Right cardiac atrium (tissue), 5 donors: ENCODE results near the gene SGO2. TPM values are rescaled to one million over a fixed set of nuclear protein-coding genes. Genes with fewer than 3 reads are reported as not detected.
"Not testable (repeated sequence)": the region's sequence is repeated elsewhere in the genome, so short reads cannot be mapped to it uniquely, and the experiment has no call there.

Source experiments
- ATAC-seq, 2 donors: fragments of 200-7000 bp; cut with Tn5 transposase; one replicate each; pipeline versions ENCODE4 v1.8.0 to v1.9.1; 2020; ENCODE audit warnings: moderate library complexity in 2 of 2, mild to moderate bottlenecking in 1 of 2
- DNase-seq, 3 donors: peaks; one replicate each; pipeline ENCODE4 v3.0.0-alpha.2; 2020
- H3K27ac ChIP-seq: one replicate; pipeline ENCODE4 v1.5.1; 2013; ENCODE audit warnings: mild to moderate bottlenecking, low read length, control low read depth, moderate library complexity
- H3K27me3 ChIP-seq: one replicate; pipeline ENCODE4 v1.6.1; 2013; ENCODE audit not compliant: control insufficient read depth, insufficient read depth
- H3K4me1 ChIP-seq: one replicate; pipeline ENCODE4 v1.6.1; 2013; ENCODE audit warnings: low read length; ENCODE audit not compliant: control insufficient read depth, insufficient read depth
- H3K4me3 ChIP-seq: one replicate; pipeline ENCODE4 v1.5.1; 2013; ENCODE audit warnings: low read length, control low read depth
- H3K9me3 ChIP-seq: one replicate; pipeline ENCODE4 v1.6.1; 2013; ENCODE audit warnings: low read length; ENCODE audit not compliant: control insufficient read depth
- WGBS: extraction: QIAGEN DNeasy Blood & Tissue Kit; methylation state at CpG from one replicate; pipeline ENCODE4 v1.1.7; 2013; 5-methylcytosine and 5-hydroxymethylcytosine counted together
- intact Hi-C, 4 donors: fragments of 100-400 bp; cut with DNase I; formaldehyde crosslinking; loops; one replicate each; pipeline versions ENCODE4 v1.11.0 to v1.14.0; 2022 to 2023
- polyA plus RNA-seq: library from polyadenylated mRNA; stranded (reverse); fragments of 200-250 nt; gene quantifications from one replicate; pipeline ENCODE4 v1.2.3, GENCODE V29; 2013
- total RNA-seq, 4 donors: library from RNA; stranded (reverse); fragmentation: NEBNext Ultra II Directional; extraction: Animal tissue kit (Norgen Biotek cat#: 25700); gene quantifications; one replicate each; pipeline ENCODE4 v1.2.1, GENCODE V29; 2021
- donor health status: healthy with polysubstance abuse.
- donor health status: DM: no; HTN: yes; CAD: no.
- donor health status: DM: no; HTN: no; CAD: no.
- donor health status: DM: no; HTN: yes; CAD: no; lungs with severe emphysema.
- donor health status: DM: yes; HTN: yes; CAD: no.

Gene SGO2
- total and polyA plus RNA-seq, 5 donors, result 0.81 to 2.6 (median 1.2) TPM

- H3K27me3 ChIP-seq, result no peaks in the 10 kb centered on the region
- no peaks in the 10 kb centered on the region for H3K4me1 ChIP-seq
- H3K27ac ChIP-seq, result no peak overlapping the region
- H3K9me3 ChIP-seq, result no peaks in the 10 kb centered on the region
- no peak overlapping the region for H3K4me3 ChIP-seq
- WGBS, result 67% methylated on average over 2 of the region's 2 CpGs
- DNase-seq (no peak), ATAC-seq (no peak)
- intact Hi-C loops, result no loop called here
Measured at GRCh38 chr2:200523604-200524003, 2.4 kb upstream of the SGO2 start.

DNA sequence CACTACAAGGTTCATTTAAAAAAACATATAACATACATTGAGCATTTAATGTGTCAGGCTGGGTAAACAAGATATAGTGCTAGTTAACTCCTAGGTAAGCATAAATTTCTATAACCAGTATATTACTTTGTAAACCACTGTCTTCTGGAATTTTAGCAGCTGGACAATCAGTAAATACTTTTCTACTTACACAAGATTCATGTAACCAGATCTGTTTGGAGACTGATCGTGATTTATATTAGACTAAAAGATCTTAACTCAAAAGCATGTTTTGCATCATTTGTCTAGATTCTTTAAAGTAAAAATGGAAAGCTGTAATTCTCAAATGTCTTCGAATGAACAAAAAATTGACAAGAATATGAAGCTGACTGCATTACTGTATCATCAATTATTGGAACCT is 941 bp upstream of the SGO2 start:
- ATAC-seq (no peak), DNase-seq (no peak)
- Histone ChIP-seq H3K4me1 (no peaks in the 10 kb centered on the region), H3K4me3 (peak overlapping the region; percentile 70), H3K27me3 (no peaks in the 10 kb centered on the region), H3K27ac (no peak overlapping the region), H3K9me3 (no peaks in the 10 kb centered on the region)
- intact Hi-C loops, result no loop called here
- WGBS, result 81% methylated on average over 2 of the region's 2 CpGs

DNA sequence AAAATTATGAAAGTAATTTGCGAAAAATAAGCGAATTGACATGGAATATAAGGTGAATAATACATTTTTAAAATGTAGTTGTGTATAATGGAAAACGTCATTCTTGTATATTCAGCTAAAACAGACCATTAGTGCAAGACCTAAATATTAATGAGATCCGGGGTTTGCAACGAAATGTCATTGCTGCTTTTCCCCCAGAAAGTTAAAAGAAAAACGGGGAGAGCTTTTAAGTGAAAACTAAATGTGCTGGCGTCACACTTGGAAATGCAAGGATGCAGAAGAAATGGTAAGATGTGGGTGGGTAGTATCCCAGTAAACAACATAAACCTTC is 491 bp upstream of the SGO2 start:
- Histone ChIP-seq H3K4me3 (peak overlapping the region; percentile 70), H3K9me3 (no peaks in the 10 kb centered on the region), H3K4me1 (no peaks in the 10 kb centered on the region), H3K27ac (no peak overlapping the region), H3K27me3 (no peaks in the 10 kb centered on the region)
- DNase-seq (no peak), ATAC-seq (no peak)
- intact Hi-C loops, result no loop called here
- WGBS, result 25% methylated on average over 7 of the region's 7 CpGs

GRCh38 chr2:200528228-200528627 is 2.2 kb downstream of the SGO2 start:
- DNase-seq, result no peak
- Histone ChIP-seq H3K27me3 (no peaks in the 10 kb centered on the region), H3K4me1 (no peaks in the 10 kb centered on the region), H3K9me3 (no peaks in the 10 kb centered on the region), H3K4me3 (no peak overlapping the region), H3K27ac (no peak overlapping the region)
- ATAC-seq, result no peak
- intact Hi-C loops, result no loop called here
- 92% methylated on average over 3 of the region's 3 CpGs for WGBS

DNA sequence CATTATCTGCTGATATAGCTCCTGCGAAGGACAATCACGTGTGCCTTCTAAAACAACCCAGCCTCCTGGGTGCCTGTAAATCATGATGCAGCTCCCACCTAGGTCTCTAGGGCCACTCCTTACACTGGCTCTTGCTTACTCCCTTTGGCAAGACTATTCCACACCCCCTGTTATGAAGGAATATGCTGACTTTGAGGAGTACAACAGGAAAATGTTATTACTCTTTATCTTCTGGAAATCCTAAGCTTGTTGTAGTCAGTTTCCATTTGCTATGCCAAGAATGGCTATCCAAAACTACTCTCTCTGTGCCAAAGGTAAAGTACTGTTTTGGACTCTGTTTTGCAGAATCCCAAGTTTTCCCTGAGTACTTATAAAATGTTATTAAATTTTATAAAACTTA is 7.7 kb downstream of the SGO2 start:
- no peak for DNase-seq
- Histone ChIP-seq H3K27ac (no peak overlapping the region), H3K4me3 (no peak overlapping the region), H3K27me3 (no peaks in the 10 kb centered on the region), H3K4me1 (no peaks in the 10 kb centered on the region), H3K9me3 (no peaks in the 10 kb centered on the region)
- WGBS, result 59% methylated on average over 2 of the region's 2 CpGs
- peak; percentile 37 to 56 for ATAC-seq
- intact Hi-C loops, result no loop called here

DNA sequence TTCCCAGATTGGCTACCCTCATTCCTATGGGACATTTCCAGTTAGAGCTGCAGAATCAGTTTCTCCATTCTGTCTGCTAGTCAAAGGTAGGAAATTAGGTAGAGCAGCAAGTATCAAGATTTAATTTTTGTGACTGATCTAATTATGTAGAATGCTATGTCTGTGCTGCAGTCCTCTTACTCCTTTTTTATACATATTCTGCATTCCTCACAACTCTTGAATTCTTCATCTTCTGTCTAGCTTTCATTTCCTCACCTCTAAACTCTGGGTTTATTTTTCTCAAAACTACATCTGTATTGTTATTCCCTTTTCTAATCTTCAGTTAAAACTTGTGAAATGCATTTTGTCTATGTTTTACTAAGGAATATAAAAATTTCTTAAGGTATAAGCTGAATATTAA is 8.6 kb downstream of the SGO2 start:
- H3K4me3 ChIP-seq, result no peak overlapping the region
- intact Hi-C loops, result no loop called here

DNA sequence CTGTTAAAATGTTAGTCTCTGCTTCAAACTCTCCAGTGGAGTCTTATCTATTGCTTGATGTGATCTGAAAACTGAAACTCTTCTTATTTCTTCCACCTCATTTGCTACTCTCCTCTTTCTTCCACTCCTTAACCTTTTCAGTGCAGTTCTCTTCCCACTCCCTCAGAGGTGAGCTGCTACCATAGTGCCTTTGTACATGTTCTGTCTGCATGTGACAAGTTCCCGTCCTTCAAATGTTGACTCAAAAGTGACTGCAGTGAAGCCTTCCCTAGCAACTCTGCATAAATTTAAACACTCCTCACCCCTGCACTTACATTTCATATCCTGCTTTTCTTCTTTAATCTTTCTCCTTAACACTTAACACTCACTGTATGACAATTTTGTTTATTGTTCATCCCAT is 12.1 kb downstream of the SGO2 start:
- ATAC-seq (no peak), DNase-seq (no peak)
- Histone ChIP-seq H3K4me1 (no peaks in the 10 kb centered on the region), H3K4me3 (no peak overlapping the region), H3K27me3 (no peaks in the 10 kb centered on the region), H3K9me3 (no peaks in the 10 kb centered on the region), H3K27ac (no peak overlapping the region)
- 97% methylated on average over 1 of the region's 1 CpG for WGBS
- intact Hi-C loops, result no loop called here

More for the DNA sequence above, 8.6 kb downstream of the SGO2 start:
- Histone ChIP-seq H3K27me3 (no peaks in the 10 kb centered on the region), H3K4me1 (no peaks in the 10 kb centered on the region), H3K9me3 (no peaks in the 10 kb centered on the region), H3K27ac (no peak overlapping the region)
- no peak for ATAC-seq
- DNase-seq, result no peak

- ATAC-seq (no peak), DNase-seq (no peak)
Measured at GRCh38 chr2:200540793-200541192, 14.8 kb downstream of the SGO2 start.

DNA sequence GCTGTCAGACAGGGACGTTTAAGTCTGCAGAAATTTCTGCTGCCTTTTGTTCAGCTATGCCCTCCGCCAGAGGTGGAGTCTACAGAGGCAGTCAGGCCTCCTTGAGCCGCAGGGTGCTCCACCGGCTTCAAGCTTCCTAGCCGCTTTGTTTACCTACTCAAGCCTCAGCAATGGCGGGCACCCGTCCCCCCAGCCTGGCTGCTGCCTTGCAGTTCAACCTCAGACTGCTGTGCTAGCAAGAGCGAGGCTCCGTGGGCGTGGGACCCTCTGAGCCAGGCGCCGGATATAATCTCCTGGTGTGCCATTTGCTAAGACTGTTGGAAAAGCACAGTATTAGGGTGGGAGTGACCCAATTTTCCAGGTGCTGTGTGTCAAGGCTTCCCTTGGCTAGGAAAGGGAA is 40.6 kb downstream of the SGO2 start:
- ATAC-seq, H3K27ac ChIP-seq, H3K27me3 ChIP-seq, H3K9me3 ChIP-seq, H3K4me1 ChIP-seq, intact Hi-C loops, H3K4me3 ChIP-seq: not testable (repeated sequence)
- DNase-seq, result peak in 2 of 3 donors; percentile 33 to 42
- WGBS, result 93% methylated on average over 12 of the region's 12 CpGs

More at GRCh38 chr2:200540793-200541192, 14.8 kb downstream of the SGO2 start:
- intact Hi-C loops, result no loop called here
- Histone ChIP-seq H3K9me3 (no peaks in the 10 kb centered on the region), H3K4me3 (no peak overlapping the region), H3K27me3 (no peaks in the 10 kb centered on the region), H3K27ac (no peak overlapping the region), H3K4me1 (no peaks in the 10 kb centered on the region)

GRCh38 chr2:200567932-200568331 is 41.9 kb downstream of the SGO2 start:
- no peak overlapping the region for H3K27ac ChIP-seq
- H3K4me3 ChIP-seq, result no peak overlapping the region
- 96% methylated on average over 3 of the region's 3 CpGs for WGBS
- intact Hi-C loops, result no loop called here
- no peak for DNase-seq
- ATAC-seq, result no peak
- H3K9me3 ChIP-seq, result no peaks in the 10 kb centered on the region
- no peaks in the 10 kb centered on the region for H3K27me3 ChIP-seq
- H3K4me1 ChIP-seq, result no peaks in the 10 kb centered on the region

DNA sequence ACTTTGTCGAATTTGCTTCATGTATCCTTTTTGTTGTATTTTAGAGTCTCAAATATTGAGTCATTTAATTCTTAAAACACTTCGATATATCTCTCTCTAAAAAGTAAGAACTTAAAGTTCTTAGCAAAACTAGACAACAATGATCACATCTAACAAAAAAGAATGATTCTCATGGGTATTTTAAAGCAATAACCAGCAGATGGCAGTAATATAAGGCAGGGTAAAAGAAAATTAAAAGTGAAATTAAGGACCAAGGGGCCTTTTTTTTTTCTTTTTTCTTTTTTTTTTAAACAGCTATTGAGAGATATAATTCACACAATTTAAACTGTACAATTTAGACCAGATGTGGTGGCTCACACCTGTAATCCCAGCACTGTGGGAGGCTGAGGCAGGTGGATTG is 50.0 kb downstream of the SGO2 start:
- H3K27me3 ChIP-seq, result no peaks in the 10 kb centered on the region
- H3K9me3 ChIP-seq, result no peaks in the 10 kb centered on the region
- WGBS, result 92% methylated on average over 2 of the region's 2 CpGs
- no peak overlapping the region for H3K4me3 ChIP-seq
- ATAC-seq, result no peak
- H3K4me1 ChIP-seq, result no peaks in the 10 kb centered on the region
- intact Hi-C loops, result loop anchor here in 2 of 4 donors (5.0 kb wide), 1 partner anchor 126 kb away; no protein-coding TSS in a partner anchor
- no peak overlapping the region for H3K27ac ChIP-seq
- no peak for DNase-seq

GRCh38 chr2:200577027-200577426 is 51.0 kb downstream of the SGO2 start:
- no peaks in the 10 kb centered on the region for H3K9me3 ChIP-seq
- H3K27ac ChIP-seq, result no peak overlapping the region
- ATAC-seq, result no peak
- no peaks in the 10 kb centered on the region for H3K4me1 ChIP-seq
- intact Hi-C loops, result loop anchor here in 2 of 4 donors (5.0 kb wide), 1 partner anchor 125 kb away; no protein-coding TSS in a partner anchor
- WGBS, result 93% methylated on average over 3 of the region's 3 CpGs
- no peak overlapping the region for H3K4me3 ChIP-seq
- no peaks in the 10 kb centered on the region for H3K27me3 ChIP-seq
- no peak for DNase-seq
